OCI-LY7 (cell line): ENCODE results near the gene SDK2.

Experiments used
- EZH2phosphoT487 ChIP-seq: fragments of 200-600 bp; sonication (generic); IDR thresholded peaks from 2 replicates; pipeline ENCODE4 v1.6.1; 2018; ENCODE audit warnings: low read depth, borderline replicate concordance, mild to moderate bottlenecking, mixed run types, antibody characterized with exemption, low read length, moderate library complexity, mixed read lengths
- TF ChIP-seq, protein P1 (sequence below): fragments of 200-600 bp; sonication (generic); conservative IDR thresholded peaks from 2 replicates; pipeline ENCODE4 v1.5.1; 2014; ENCODE audit warnings: mild to moderate bottlenecking, antibody characterized with exemption, low read length, moderate library complexity, mixed read lengths

DNA sequence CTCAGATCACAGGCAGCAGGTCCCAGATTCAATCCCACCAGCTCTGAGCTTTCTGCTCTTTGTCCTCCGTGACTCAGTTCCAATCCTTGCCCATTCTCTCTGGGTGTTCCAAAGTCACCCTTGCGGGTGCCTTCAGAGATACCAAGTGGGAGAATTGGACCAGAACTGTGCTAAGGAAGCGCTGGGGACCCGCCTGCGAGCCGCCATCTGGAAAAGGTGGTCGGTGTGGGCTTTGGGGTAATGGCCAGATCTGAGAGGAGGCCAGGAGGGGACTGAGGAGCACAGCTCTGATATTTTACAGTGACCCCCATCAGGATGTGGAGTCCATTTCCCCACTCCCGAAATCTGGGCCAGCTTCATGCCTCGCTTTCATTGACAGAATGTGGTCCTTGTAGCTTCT, 152.6 kb downstream of the SDK2 start:
- TF ChIP-seq, protein P1, sequence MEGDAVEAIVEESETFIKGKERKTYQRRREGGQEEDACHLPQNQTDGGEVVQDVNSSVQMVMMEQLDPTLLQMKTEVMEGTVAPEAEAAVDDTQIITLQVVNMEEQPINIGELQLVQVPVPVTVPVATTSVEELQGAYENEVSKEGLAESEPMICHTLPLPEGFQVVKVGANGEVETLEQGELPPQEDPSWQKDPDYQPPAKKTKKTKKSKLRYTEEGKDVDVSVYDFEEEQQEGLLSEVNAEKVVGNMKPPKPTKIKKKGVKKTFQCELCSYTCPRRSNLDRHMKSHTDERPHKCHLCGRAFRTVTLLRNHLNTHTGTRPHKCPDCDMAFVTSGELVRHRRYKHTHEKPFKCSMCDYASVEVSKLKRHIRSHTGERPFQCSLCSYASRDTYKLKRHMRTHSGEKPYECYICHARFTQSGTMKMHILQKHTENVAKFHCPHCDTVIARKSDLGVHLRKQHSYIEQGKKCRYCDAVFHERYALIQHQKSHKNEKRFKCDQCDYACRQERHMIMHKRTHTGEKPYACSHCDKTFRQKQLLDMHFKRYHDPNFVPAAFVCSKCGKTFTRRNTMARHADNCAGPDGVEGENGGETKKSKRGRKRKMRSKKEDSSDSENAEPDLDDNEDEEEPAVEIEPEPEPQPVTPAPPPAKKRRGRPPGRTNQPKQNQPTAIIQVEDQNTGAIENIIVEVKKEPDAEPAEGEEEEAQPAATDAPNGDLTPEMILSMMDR = no peak
- no peak for TF ChIP-seq EZH2phosphoT487
